Esophagus squamous epithelium (tissue), 4 donors: Measurements from ENCODE around the gene CPNE4.

Experiments
- CTCF ChIP-seq, 6 experiments: fragments of 450-650 bp in 4 of 6; fragments of 200-600 bp in 2 of 6; sonication (generic) in 2 of 6; IDR thresholded peaks; one replicate each; pipeline ENCODE4 v1.5.1; 2016 to 2019; ENCODE audit warnings: antibody characterized with exemption in 6 of 6, mild to moderate bottlenecking in 4 of 6, moderate library complexity in 4 of 6
- POLR2A ChIP-seq, 4 donors: fragments of 450-650 bp; IDR thresholded peaks; one replicate each; pipeline ENCODE4 v1.6.1; 2017; ENCODE audit warnings: antibody characterized with exemption in 4 of 4, mild to moderate bottlenecking in 4 of 4, moderate library complexity in 3 of 4

GRCh38 chr3:131749826-131750225, 285.0 kb downstream of the CPNE4 start:
- no peak for TF ChIP-seq CTCF (IDR thresholded peaks at IDR 0.05)
- TF ChIP-seq POLR2A (IDR thresholded peaks at IDR 0.05) = no peak
